Measurements from ENCODE around the gene ITFG2. TPM values are rescaled to one million over a fixed set of nuclear protein-coding genes. Genes with fewer than 3 reads are reported as not detected.
A peak's percentile ranks its signal among the peaks of the same experiment; 100 is the strongest.

Gene ITFG2
- total RNA-seq, 4 donors from 2014 or later, result 13.9 to 36.1 (median 27.5) TPM

DNA sequence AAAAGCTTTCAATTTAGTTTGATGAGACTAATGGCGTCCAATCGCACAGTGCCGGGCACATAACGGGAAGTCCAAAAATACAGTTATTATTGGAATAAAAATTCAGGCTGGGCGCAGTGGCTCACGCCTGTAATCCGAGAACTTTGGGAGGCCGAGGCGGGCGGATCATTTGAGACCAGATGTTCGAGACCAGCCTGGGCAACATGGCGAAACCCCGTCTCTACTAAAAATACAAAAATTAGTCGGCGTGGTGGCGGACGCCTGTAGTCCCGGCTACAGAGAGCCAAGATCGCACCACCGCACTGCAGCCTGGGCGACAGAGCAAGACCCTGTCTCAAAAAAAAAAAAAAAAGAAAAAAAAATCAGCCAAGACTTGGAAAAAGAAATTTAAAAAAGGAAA lies 18.9 kb upstream of the ITFG2 start:
- no peak for DNase-seq (ENCODE audit: low spot score in 2 of 2)
- intact Hi-C loops (cut with DNase I; ENCODE audit: low total_unique reads), result no loop called here
- 90 to 92% methylated on average over 21 of the region's 21 CpGs for WGBS, 2 donors
- TF ChIP-seq CTCF (IDR thresholded peaks at IDR 0.05), result no peak
- no peak for TF ChIP-seq POLR2A (IDR thresholded peaks at IDR 0.05)
- no peak overlapping the region for H3K4me3 ChIP-seq (ENCODE audit: low read depth, poor library complexity, severe bottlenecking)

DNA sequence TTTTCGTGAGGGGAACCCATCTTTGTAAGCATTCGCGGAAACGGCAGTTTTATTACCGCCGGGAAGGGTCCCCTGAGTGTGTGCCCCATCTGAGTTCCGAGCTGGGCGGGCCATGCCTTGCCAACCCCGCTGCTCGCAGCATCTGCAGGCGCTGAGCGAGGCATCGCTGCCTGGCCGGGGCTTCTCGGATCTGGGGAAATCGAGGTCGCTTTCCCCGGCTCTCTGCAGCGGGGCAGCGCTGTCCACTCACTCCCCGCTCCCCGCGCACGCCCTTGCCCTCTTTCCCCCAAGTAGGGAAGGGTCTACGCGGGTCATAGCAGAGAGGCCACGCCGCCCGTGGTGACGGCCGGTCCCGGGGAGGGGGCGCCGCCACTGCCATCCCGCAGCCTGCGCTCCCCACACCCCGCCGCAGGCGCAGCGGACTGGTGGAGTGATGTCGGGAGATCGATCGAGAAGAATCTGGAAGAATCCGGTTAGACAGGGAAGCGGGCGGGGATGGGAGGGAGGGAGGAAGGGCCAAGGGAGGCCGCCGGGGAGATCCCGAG lies 18.2 kb upstream of the ITFG2 start:
- intact Hi-C loops (cut with DNase I; ENCODE audit: low total_unique reads), result no loop called here
- no peak for TF ChIP-seq POLR2A (IDR thresholded peaks at IDR 0.05)
- TF ChIP-seq CTCF (IDR thresholded peaks at IDR 0.05), result no peak
- H3K4me3 ChIP-seq (ENCODE audit: low read depth, poor library complexity, severe bottlenecking), result peak overlapping the region; percentile 74
- WGBS, 2 donors, result 4 to 8% methylated on average over 38 to 49 of the region's 49 CpGs
- DNase-seq (ENCODE audit: low spot score in 2 of 2), result peak in 1 of 2 donors; percentile 53

DNA sequence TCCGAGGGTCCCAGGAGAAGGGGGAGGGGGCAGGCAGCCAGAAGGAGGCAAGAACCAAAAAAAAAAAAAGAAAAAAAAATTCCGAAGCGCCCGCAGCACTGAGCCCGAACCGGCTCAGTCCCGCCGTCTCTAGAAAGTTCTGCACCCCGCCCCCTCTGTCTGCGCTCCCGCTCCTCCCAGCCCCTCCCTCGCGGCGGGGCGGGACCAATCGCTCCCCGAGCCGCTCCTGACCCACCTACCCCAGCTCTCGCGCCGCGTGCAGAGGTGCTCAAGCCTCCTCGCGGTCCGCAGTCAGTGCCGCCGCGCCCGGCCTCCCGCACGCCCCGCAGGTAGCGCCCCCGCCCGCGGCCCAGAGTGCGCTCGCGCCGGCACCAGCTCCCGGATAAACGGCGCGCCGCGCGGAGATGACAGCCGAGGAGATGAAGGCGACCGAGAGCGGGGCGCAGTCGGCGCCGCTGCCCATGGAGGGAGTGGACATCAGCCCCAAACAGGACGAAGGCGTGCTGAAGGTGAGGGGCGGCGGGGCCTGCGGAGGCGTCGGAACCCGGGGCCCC lies 17.7 kb upstream of the ITFG2 start, which contains the start of gene FKBP4:
FKBP4 (plus strand) TSS at position 235 of the 554 bp plus-strand sequence; CDS start at position 405, 170 bp downstream.
- WGBS, 2 donors, result 0% methylated on average over 33 to 54 of the region's 63 CpGs
- peak within 1 kb of the TSS; percentile 74 for H3K4me3 ChIP-seq (ENCODE audit: low read depth, poor library complexity, severe bottlenecking)
- DNase-seq (ENCODE audit: low spot score in 2 of 2), result peak; percentile 87 to 98
- intact Hi-C loops (cut with DNase I; ENCODE audit: low total_unique reads), result no loop called here
- no peak for TF ChIP-seq CTCF (IDR thresholded peaks at IDR 0.05)
- TF ChIP-seq POLR2A (IDR thresholded peaks at IDR 0.05), result peak in 1 of 2 donors; percentile 4

GRCh38 chr12:2795291-2796186 lies 16.9 kb upstream of the ITFG2 start:
- 0% methylated on average over 3 to 29 of the region's 111 CpGs for WGBS, 2 donors
- peak; percentile 60 to 93 for DNase-seq (ENCODE audit: low spot score in 2 of 2)
- peak overlapping the region; percentile 74 for H3K4me3 ChIP-seq (ENCODE audit: low read depth, poor library complexity, severe bottlenecking)
- intact Hi-C loops (cut with DNase I; ENCODE audit: low total_unique reads), result no loop called here
- TF ChIP-seq CTCF (IDR thresholded peaks at IDR 0.05), result no peak
- TF ChIP-seq POLR2A (IDR thresholded peaks at IDR 0.05), result peak in 1 of 2 donors; percentile 7

GRCh38 chr12:2796187-2796666 lies 16.2 kb upstream of the ITFG2 start:
- WGBS, 2 donors, result 5% methylated on average over 10 to 14 of the region's 14 CpGs
- no peak for TF ChIP-seq CTCF (IDR thresholded peaks at IDR 0.05)
- no peak for TF ChIP-seq POLR2A (IDR thresholded peaks at IDR 0.05)
- intact Hi-C loops (cut with DNase I; ENCODE audit: low total_unique reads), result no loop called here
- peak overlapping the region; percentile 74 for H3K4me3 ChIP-seq (ENCODE audit: low read depth, poor library complexity, severe bottlenecking)
- no peak for DNase-seq (ENCODE audit: low spot score in 2 of 2)

Data from lower leg skin (tissue), 4 donors.